MCF 10A (cell line): Measurements from ENCODE around the gene BAZ2B. TPM values are rescaled to one million over a fixed set of nuclear protein-coding genes. Genes with fewer than 3 reads are reported as not detected.

ENCODE experiments used
- BruUV-seq: library from RNA; stranded (reverse); fragments of 400-500 nt; replicated peaks from 2 replicates; lab custom pipeline; 2021; lab: Mats Ljungman, UMichigan
- CTCF ChIA-PET: fragments of 300-600 bp; sonication (Branson Sonifier 250); formaldehyde crosslinking; extraction: SDS; loops from one replicate; lab custom pipeline; 2021; ENCODE audit warnings: antibody characterized with exemption, inconsistent platforms; lab: Yijun Ruan, JAX
- POLR2A ChIA-PET: fragments of 300-600, 350-650 bp; sonication (Branson Sonifier 250); formaldehyde crosslinking; extraction: SDS; loops from one replicate; lab custom pipeline; 2020; ENCODE audit warnings: antibody characterized with exemption, inconsistent platforms; lab: Yijun Ruan, JAX
- DNase-seq: peaks from one replicate; pipeline ENCODE4 v3.0.0-alpha.2; 2018; ENCODE audit not compliant: unreplicated experiment
- H3K27ac Mint-ChIP-seq: one replicate; pipeline ENCODE4 v1.8.0; 2022; ENCODE audit warnings: mild to moderate bottlenecking, low read depth, mixed read lengths; ENCODE audit not compliant: unreplicated experiment
- H3K27me3 Mint-ChIP-seq: one replicate; pipeline ENCODE4 v1.8.0; 2022; ENCODE audit warnings: mixed read lengths; ENCODE audit not compliant: insufficient read depth, unreplicated experiment
- H3K36me3 Mint-ChIP-seq: one replicate; pipeline ENCODE4 v1.8.0; 2022; ENCODE audit warnings: mild to moderate bottlenecking, moderate library complexity, mixed read lengths; ENCODE audit not compliant: insufficient read depth, unreplicated experiment
- H3K4me1 Mint-ChIP-seq: one replicate; pipeline ENCODE4 v1.8.0; 2022; ENCODE audit warnings: mixed read lengths; ENCODE audit not compliant: insufficient read depth, unreplicated experiment
- H3K4me3 Mint-ChIP-seq: one replicate; pipeline ENCODE4 v1.8.0; 2022; ENCODE audit warnings: mild to moderate bottlenecking, moderate library complexity, mixed read lengths; ENCODE audit not compliant: unreplicated experiment
- H3K9me3 Mint-ChIP-seq: one replicate; pipeline ENCODE4 v1.8.0; 2022; ENCODE audit warnings: mixed read lengths; ENCODE audit not compliant: unreplicated experiment
- intact Hi-C: fragments of 100-400 bp; cut with micrococcal nuclease; formaldehyde crosslinking; loops from 2 replicates; pipeline ENCODE4 v1.14.1; 2022
- total RNA-seq: library from RNA; stranded (reverse); gene quantifications from 2 replicates; pipeline ENCODE4 v1.2.3, GENCODE V29; 2022
- TF ChIP-seq, protein P1 (sequence below): fragments of 200-600 bp; IDR thresholded peaks from one replicate; pipeline ENCODE4 v1.8.0; 2022; ENCODE audit warnings: antibody characterized with exemption, mild to moderate bottlenecking; ENCODE audit not compliant: unreplicated experiment

The BAZ2B gene
- total RNA-seq, 1 experiment from 2014 or later = 51.8 TPM

GRCh38 chr2:159275111-159275510 lies 341.2 kb downstream of the BAZ2B start:
- DNase-seq = no peak
- Mint-ChIP-seq H3K27me3 (no peaks in the 10 kb centered on the region), H3K4me3 (no peak overlapping the region), H3K9me3 (no peaks in the 10 kb centered on the region), H3K4me1 (no peaks in the 10 kb centered on the region), H3K36me3 (peaks cover 26% of the 10 kb centered on the region), H3K27ac (no peak overlapping the region)
- CTCF ChIA-PET = interaction anchor here (0.9 kb wide), 1 partner anchor 12 kb away, joined by 3 read pairs; no protein-coding TSS in a partner anchor
- TF ChIP-seq, protein P1, sequence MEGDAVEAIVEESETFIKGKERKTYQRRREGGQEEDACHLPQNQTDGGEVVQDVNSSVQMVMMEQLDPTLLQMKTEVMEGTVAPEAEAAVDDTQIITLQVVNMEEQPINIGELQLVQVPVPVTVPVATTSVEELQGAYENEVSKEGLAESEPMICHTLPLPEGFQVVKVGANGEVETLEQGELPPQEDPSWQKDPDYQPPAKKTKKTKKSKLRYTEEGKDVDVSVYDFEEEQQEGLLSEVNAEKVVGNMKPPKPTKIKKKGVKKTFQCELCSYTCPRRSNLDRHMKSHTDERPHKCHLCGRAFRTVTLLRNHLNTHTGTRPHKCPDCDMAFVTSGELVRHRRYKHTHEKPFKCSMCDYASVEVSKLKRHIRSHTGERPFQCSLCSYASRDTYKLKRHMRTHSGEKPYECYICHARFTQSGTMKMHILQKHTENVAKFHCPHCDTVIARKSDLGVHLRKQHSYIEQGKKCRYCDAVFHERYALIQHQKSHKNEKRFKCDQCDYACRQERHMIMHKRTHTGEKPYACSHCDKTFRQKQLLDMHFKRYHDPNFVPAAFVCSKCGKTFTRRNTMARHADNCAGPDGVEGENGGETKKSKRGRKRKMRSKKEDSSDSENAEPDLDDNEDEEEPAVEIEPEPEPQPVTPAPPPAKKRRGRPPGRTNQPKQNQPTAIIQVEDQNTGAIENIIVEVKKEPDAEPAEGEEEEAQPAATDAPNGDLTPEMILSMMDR = no peak
- BruUV-seq = no TSS peak
- POLR2A ChIA-PET = interaction anchor here (0.6 kb wide), 1 partner anchor 120 kb away, joined by 3 read pairs; no protein-coding TSS in a partner anchor
- intact Hi-C loops = no loop called here

GRCh38 chr2:159272156-159272555 lies 344.2 kb downstream of the BAZ2B start:
- Mint-ChIP-seq H3K36me3 (peaks cover 16% of the 10 kb centered on the region), H3K9me3 (no peaks in the 10 kb centered on the region), H3K27ac (no peak overlapping the region), H3K27me3 (no peaks in the 10 kb centered on the region), H3K4me3 (no peak overlapping the region), H3K4me1 (peaks cover 6% of the 10 kb centered on the region)
- ChIA-PET CTCF (interaction anchor here (0.7 kb wide), 1 partner anchor 10 kb away, joined by 3 read pairs; no protein-coding TSS in a partner anchor), POLR2A (interaction anchor here (1.1 to 1.9 kb wide), 2 partner anchors 15 to 17 kb away, joined by 4 to 11 read pairs; no protein-coding TSS in a partner anchor)
- intact Hi-C loops = no loop called here
- TF ChIP-seq, protein P1 = no peak
- BruUV-seq = no TSS peak
- DNase-seq = no peak

GRCh38 chr2:159270744-159271379 lies 345.5 kb downstream of the BAZ2B start:
- Mint-ChIP-seq H3K4me3 (no peak overlapping the region), H3K36me3 (peaks cover 20% of the 10 kb centered on the region), H3K4me1 (peaks cover 6% of the 10 kb centered on the region), H3K9me3 (no peaks in the 10 kb centered on the region), H3K27me3 (no peaks in the 10 kb centered on the region), H3K27ac (no peak overlapping the region)
- POLR2A ChIA-PET = interaction anchor here (1.1 to 1.9 kb wide), 2 partner anchors 15 to 17 kb away, joined by 4 to 11 read pairs; no protein-coding TSS in a partner anchor
- TF ChIP-seq, protein P1 = no peak
- intact Hi-C loops = no loop called here
- CTCF ChIA-PET = no interaction called here
- no peak for DNase-seq
- no TSS peak for BruUV-seq

Other genes with a start within 250 kb of the BAZ2B start
- gene MARCHF7, start 96.0 kb upstream of the BAZ2B start, total RNA-seq = 76.0 and 78.4 TPM in 2 replicates
- 0.12 and 0.21 TPM in 2 replicates for gene CD302, start 181.7 kb upstream of the BAZ2B start, total RNA-seq